ENCODE data around the gene AMOTL1.
"Not testable (repeated sequence)": the region's sequence is repeated elsewhere in the genome, so short reads cannot be mapped to it uniquely, and the experiment has no call there.

AMOTL1 gene

DNA sequence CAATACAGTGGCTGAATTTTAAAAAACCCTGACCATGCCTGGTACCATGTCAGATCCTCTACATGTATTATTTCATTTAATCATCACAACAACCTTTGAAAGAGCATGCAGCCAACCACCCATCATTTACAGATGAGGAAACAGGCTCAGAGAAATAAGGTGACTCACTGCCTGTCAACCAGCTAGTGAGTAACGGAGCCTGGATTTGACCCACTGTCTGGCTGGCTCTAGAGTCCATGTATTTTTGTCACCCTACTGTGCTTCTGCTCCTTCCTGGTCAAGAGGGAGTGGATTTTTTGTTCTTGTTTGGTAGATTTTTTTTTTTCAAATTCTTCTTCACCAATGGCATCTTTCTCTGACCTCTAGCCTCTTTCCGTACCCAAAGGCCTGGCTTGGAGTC lies 127.8 kb downstream of the AMOTL1 start:
- H3K27ac ChIP-seq, result no peak overlapping the region; the same call in 1 of the 2 replicates
- TF ChIP-seq, protein P1, sequence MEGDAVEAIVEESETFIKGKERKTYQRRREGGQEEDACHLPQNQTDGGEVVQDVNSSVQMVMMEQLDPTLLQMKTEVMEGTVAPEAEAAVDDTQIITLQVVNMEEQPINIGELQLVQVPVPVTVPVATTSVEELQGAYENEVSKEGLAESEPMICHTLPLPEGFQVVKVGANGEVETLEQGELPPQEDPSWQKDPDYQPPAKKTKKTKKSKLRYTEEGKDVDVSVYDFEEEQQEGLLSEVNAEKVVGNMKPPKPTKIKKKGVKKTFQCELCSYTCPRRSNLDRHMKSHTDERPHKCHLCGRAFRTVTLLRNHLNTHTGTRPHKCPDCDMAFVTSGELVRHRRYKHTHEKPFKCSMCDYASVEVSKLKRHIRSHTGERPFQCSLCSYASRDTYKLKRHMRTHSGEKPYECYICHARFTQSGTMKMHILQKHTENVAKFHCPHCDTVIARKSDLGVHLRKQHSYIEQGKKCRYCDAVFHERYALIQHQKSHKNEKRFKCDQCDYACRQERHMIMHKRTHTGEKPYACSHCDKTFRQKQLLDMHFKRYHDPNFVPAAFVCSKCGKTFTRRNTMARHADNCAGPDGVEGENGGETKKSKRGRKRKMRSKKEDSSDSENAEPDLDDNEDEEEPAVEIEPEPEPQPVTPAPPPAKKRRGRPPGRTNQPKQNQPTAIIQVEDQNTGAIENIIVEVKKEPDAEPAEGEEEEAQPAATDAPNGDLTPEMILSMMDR (conservative IDR thresholded peaks at IDR 0.05), result no peak
- TF ChIP-seq ZFX (IDR thresholded peaks at IDR 0.05), result no peak

DNA sequence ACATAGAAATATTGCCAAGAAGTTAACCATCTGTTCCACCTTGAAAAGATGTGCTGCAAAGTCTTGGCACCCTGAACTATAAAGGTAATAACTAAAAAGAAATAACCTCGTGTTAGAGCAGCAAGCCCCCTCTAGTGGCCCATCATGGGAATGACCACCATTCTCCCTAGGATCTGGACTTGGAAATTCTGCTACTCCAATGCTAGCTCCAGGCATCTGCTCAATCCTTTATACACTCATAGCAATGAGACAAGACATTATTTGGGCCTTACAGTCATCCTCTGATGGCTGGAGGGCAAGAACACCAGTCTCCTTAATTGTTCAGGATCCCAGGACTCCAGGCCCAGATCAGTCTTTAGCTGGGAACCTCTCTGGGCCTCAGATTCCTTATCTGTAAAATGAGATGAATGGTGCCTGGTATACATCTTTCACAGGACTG lies 129.2 kb downstream of the AMOTL1 start:
- TF ChIP-seq ZFX (IDR thresholded peaks at IDR 0.05), result no peak
- TF ChIP-seq, protein P1 (conservative IDR thresholded peaks at IDR 0.05), result peak; percentile 95
- H3K27ac ChIP-seq, result no peak overlapping the region

DNA sequence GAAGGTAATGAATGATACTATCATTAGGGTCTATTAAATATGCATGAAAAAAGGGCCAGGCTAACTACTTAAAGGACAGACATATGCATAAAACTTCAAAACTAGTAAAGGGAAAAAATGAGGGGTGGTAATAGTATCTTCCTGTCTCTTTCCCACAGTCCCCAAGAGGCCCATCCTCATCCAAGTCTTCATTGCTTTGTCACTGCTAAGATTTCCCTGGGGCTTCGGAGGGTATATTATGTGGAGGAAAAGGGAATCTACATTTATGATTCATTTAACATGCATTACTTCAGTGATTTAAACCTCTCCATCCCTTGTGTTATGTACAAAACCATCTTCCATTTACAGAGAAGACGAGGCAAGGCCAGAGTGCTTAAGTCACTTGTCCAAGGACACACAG lies 139.1 kb downstream of the AMOTL1 start:
- no peak overlapping the region for H3K27ac ChIP-seq
- TF ChIP-seq ZFX (IDR thresholded peaks at IDR 0.05), result no peak
- TF ChIP-seq, protein P1 (conservative IDR thresholded peaks at IDR 0.05), result no peak

DNA sequence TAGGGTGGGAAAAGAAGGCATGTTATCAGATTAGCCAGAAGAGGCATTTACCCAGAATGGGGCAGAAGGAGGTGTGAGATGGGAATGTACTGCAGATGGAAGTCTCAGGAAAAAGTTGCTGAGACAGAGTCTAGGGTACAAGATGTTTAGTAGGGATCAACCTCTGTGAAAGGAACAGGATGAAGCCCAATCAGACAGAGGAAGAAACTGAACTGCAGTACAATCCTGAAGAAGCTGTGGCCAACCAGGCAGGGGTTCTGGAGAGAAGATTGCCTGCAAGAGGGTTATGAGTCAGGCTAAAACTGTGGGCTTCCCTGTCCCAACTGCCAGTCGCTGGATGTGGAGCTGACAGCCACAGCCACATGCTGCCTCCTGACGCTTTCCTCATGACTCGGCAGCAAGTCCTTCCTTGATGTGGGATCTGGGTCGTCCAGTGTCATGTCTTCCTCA lies 141.2 kb downstream of the AMOTL1 start:
- TF ChIP-seq, protein P1 (conservative IDR thresholded peaks at IDR 0.05), result no peak
- TF ChIP-seq ZFX (IDR thresholded peaks at IDR 0.05), result no peak

DNA sequence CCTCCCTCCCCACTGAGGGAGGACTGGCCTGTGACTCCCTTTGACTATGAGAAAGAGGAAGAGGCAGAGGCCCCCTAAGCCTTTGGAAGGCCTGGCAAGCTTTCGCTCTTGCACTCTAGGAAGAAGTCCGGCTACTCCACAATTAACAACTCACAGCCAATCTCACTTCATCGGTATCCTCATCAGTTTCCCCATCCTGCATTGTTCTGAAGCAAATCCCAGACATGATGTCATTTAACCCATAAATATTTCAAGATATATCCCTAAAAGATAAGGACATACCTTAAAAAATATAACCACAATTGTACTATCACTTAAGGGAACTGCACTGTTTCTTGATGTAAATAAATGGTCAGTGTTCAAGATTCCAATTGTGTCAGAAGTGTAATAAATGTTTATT lies 142.1 kb downstream of the AMOTL1 start:
- no peak overlapping the region for H3K27ac ChIP-seq
- TF ChIP-seq ZFX (IDR thresholded peaks at IDR 0.05), result no peak
- TF ChIP-seq, protein P1 (conservative IDR thresholded peaks at IDR 0.05), result no peak

More for the DNA sequence above, 141.2 kb downstream of the AMOTL1 start:
- no peak overlapping the region for H3K27ac ChIP-seq

DNA sequence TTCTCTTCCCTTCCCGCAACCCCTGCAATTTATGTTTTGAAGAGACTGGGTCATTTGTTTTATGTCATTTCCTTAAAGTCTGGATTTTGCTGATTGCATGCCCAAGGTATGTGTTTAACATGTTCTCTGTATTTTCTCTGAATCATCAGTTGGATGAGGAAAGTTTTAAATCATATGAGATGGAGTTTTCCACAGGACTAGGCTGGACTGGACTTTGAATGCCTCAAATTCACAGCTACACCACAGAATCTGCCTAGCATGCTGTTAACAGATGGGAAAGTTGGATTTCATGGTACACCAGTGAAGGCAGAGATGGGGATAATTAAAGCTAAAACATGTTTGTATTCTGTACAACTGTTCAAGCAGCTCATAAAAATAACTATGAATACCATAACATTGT lies 142.6 kb downstream of the AMOTL1 start:
- H3K27ac ChIP-seq, result no peak overlapping the region
- TF ChIP-seq, protein P1 (conservative IDR thresholded peaks at IDR 0.05), result no peak
- TF ChIP-seq ZFX (IDR thresholded peaks at IDR 0.05), result no peak

DNA sequence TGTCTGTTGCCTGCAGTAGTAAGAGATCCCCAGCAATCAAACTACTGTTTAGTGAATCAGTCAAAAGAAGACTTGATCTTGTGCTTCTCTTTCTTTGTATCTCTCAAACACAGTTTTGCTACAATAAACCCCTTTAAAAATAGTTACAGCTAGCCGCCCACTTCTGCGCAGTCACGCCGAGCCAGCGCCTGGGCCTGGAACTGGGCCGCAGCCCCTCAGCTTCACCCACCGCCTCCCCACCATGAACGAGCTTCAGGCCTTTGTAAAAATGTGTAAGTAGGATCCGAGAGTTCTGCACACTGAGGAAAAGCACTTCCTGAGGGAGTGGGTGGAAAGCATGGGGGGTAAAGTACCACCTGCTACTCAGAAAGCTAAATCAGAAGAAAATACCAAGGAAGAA lies 144.7 kb downstream of the AMOTL1 start:
- no peak overlapping the region for H3K27ac ChIP-seq
- TF ChIP-seq, protein P1 (conservative IDR thresholded peaks at IDR 0.05), result no peak
- TF ChIP-seq ZFX (IDR thresholded peaks at IDR 0.05), result no peak

DNA sequence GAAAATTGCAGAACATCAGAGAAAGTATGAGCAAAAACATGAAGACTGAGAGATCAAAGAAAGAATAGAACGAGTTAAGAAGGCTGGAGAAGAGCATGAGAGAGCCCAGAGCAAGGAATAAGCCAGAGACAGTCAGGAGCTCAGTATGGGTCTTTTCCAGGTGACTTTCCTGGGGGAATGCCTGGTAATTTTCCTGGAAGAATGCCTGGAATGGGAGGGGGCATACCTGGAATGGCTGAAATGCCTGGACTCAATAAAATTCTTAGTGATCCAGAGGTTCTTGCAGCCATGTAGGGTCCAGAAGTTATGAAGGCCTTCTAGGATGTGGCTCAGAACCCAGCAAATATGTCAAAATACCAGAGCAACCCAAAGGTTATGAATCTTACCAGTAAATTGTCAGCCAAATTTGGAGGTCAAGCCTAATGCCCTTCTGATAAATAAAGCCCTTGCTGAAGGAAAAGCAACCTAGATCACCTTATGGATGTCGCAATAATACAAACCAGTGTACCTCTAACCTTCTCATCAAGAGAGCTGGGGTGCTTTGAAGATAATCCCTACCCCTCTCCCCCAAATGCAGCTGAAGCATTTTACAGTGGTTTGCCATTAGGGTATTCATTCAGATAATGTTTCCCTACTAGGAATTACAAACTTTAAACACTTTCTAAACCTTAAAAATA lies 145.7 kb downstream of the AMOTL1 start:
- not testable (repeated sequence) for H3K27ac ChIP-seq
